SH-SY5Y (cell line): ENCODE data around the gene MEPE.

Source experiments
- GATA2 ChIP-seq: IDR thresholded peaks from 2 replicates; pipeline ENCODE4 v1.6.1; 2011; ENCODE audit warnings: mild to moderate bottlenecking, low read depth, low read length
- GATA3 ChIP-seq: IDR thresholded peaks from 2 replicates; pipeline ENCODE4 v1.6.1; 2011; ENCODE audit warnings: low read depth, mild to moderate bottlenecking, low read length, moderate library complexity

The MEPE gene

GRCh38 chr4:87834401-87834800, 1.6 kb downstream of the MEPE start:
- TF ChIP-seq GATA3 = no peak

DNA sequence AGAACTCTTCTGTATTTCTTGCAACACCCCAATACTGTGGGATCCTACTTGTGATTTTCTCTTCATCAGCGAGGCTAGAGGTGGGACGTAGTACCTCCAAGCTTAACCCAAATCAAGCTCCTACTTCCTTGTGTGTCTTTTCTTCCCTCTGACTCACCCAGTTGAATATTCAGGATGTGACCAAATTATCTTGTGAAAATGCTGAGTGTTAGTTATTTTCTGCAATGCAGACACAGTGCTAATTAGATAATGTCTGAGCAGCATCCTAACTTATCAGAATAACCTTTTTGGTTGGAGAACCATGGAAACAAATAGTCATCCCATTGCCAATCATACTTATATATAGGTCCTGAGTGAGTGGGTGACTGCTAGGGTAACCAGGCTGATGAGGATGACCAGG, 2.4 kb downstream of the MEPE start:
- TF ChIP-seq GATA3 (no peak), GATA2 (no peak)

GRCh38 chr4:87835743-87836142, 3.0 kb downstream of the MEPE start:
- no peak for TF ChIP-seq GATA3
- no peak for TF ChIP-seq GATA2

DNA sequence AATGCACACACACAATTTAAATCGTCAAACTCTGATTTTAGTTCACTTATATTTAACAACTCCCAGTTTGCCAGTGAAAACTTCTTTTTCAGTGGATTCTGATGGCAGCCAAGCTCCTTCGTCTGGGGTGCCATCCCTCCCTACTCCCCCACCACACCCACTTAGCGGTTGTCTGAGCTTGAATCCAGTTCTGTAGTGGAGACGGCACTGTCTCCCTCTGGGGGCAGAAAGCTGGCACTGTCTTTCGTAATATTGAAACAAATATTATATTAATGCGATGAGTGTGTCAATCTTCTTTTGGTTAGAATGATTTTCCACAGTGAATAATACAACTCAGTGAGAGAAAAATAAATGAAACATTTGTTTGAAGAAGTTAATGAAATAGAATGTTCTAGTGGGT, 5.4 kb downstream of the MEPE start:
- TF ChIP-seq GATA3 (no peak), GATA2 (no peak)

- TF ChIP-seq GATA2 (no peak), GATA3 (no peak)
These were observed 6.3 kb downstream of the MEPE start for GRCh38 chr4:87838890-87839591.

DNA sequence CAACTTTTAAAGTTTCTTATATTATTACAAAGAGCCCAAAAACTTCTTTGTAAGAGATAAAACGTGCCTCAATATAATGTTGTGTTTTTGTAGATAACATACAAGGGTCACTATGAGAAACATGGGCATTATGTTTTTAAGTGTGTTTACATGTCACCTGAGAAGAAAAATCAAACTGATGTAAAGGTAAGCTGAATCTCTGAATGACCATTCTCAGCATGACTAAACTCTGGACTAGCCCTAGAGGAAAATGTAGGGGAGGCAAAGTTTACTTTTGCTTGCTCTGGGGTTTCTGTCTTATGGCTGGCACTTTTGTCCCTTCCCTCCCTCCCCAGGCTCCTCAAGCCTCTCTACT, 6.8 kb downstream of the MEPE start:
- TF ChIP-seq GATA2 (no peak), GATA3 (no peak)

GRCh38 chr4:87840149-87840548, 7.4 kb downstream of the MEPE start:
- no peak for TF ChIP-seq GATA3
- no peak for TF ChIP-seq GATA2

- no peak for TF ChIP-seq GATA3
- TF ChIP-seq GATA2 = no peak
These were observed 11.2 kb downstream of the MEPE start for GRCh38 chr4:87843936-87844335.

DNA sequence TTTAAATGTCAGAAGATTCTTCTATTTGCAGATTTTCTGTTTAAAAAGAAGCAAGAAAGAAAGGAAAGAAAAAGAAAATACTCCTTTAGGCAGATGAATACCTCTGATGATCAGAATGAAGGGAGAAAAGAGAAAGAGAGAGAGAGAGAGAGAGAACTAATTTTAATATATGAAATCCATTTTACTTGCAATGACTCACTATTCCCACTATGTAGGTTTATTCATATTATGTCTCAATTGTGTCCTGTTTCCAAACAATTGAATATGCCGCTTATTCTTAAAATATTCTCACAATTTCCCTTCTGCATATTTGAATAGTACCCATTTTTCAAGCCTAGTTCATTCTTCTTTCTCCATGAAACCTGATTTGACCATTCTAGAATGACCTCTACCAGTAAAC, 11.7 kb downstream of the MEPE start:
- TF ChIP-seq GATA3 = no peak
- no peak for TF ChIP-seq GATA2

- TF ChIP-seq GATA3 = no peak
- TF ChIP-seq GATA2 = no peak
These were observed 13.5 kb downstream of the MEPE start for GRCh38 chr4:87846226-87846625.

- TF ChIP-seq GATA3 (no peak), GATA2 (no peak)
These were observed 16.0 kb downstream of the MEPE start for GRCh38 chr4:87848622-87849351.

GRCh38 chr4:87849612-87850011, 16.8 kb downstream of the MEPE start:
- no peak for TF ChIP-seq GATA3
- TF ChIP-seq GATA2 = no peak

- TF ChIP-seq GATA2 (no peak), GATA3 (no peak)
These were observed 18.6 kb downstream of the MEPE start for GRCh38 chr4:87851332-87851731.

DNA sequence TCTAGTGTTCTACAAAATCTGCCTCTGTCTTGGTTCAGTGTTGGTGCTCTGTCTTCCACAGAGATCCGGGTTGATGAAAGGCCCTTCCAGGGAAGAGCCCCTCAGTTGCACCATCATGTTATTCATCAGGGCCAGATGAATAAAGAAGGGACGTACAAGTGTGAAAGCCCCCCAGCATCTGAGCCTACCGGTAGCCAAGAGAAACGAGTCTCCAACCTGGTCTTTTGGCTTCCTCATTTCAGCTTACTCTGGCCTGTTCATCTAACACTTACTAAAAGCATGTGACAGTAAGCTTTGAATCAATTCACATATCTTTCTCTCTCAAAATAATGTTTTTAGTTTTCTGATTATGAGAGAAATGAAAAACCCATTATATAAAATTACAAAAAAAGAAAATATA, 19.2 kb downstream of the MEPE start:
- no peak for TF ChIP-seq GATA3
- TF ChIP-seq GATA2 = no peak

DNA sequence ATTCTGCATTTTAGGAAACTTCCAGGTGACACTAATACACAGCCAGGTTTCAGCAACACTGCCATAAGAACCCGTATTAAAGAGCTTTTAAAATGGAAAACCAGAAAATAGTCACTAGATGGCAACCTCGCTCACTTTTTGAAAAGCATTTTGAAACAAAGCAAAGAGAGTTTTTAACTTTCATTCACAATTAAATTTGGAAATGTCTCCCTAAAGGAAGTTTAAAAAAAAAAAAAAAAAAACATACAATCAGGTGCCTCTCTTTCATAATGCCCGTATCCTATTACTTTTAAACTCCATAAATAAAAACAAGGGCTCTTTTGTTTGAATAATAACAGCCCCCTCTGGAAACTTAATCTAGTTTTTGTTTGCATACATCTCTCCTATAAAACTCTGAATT, 20.3 kb downstream of the MEPE start:
- TF ChIP-seq GATA2 = no peak
- no peak for TF ChIP-seq GATA3

DNA sequence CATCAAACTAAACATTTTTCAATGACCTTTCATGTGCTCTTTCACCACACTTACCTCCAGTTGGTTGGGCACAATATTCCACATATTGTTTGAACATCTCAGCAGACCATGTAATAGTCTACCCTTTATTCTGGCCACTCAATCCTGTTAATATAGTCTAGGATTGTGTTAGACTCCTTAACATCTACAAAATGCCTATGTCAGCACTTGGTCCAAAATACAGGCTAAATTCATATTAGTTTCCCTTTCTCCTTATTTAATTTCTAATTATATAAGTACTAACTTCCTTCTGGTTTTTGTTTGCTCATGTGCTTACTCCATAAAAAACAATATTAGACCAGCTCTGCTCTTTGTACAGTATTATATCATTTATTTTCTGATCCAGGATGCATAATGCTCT, 21.1 kb downstream of the MEPE start:
- no peak for TF ChIP-seq GATA2
- no peak for TF ChIP-seq GATA3
